ENCODE data around the gene TMEM94. TPM values are rescaled to one million over a fixed set of nuclear protein-coding genes. Genes with fewer than 3 reads are reported as not detected.

The TMEM94 gene
- total RNA-seq, 1 experiment from 2014 or later = 67.0 TPM

GRCh38 chr17:75416006-75416405 lies 40.4 kb upstream of the TMEM94 start:
- Histone ChIP-seq H3K36me3 (ENCODE audit: insufficient read depth, low read length, poor library complexity, severe bottlenecking) (no peaks in the 10 kb centered on the region), H3K27ac (ENCODE audit: low read depth, low read length, poor library complexity, severe bottlenecking) (no peak overlapping the region), H3K9me3 (ENCODE audit: low read depth, low read length, poor library complexity, severe bottlenecking) (no peaks in the 10 kb centered on the region), H3K4me1 (ENCODE audit: insufficient read depth, low read length, poor library complexity, severe bottlenecking) (no peaks in the 10 kb centered on the region), H3K27me3 (replicated peaks; ENCODE audit: insufficient read depth, low read depth, low read length, poor library complexity) (no peaks in the 10 kb centered on the region), H3K4me3 (ENCODE audit: low read depth, low read length, poor library complexity, severe bottlenecking) (no peak overlapping the region)
- TF ChIP-seq EZH2 (IDR thresholded peaks at IDR 0.05; ENCODE audit: borderline replicate concordance, low read depth, low read length, poor library complexity, severe bottlenecking) = no peak
- TF ChIP-seq, protein P1, sequence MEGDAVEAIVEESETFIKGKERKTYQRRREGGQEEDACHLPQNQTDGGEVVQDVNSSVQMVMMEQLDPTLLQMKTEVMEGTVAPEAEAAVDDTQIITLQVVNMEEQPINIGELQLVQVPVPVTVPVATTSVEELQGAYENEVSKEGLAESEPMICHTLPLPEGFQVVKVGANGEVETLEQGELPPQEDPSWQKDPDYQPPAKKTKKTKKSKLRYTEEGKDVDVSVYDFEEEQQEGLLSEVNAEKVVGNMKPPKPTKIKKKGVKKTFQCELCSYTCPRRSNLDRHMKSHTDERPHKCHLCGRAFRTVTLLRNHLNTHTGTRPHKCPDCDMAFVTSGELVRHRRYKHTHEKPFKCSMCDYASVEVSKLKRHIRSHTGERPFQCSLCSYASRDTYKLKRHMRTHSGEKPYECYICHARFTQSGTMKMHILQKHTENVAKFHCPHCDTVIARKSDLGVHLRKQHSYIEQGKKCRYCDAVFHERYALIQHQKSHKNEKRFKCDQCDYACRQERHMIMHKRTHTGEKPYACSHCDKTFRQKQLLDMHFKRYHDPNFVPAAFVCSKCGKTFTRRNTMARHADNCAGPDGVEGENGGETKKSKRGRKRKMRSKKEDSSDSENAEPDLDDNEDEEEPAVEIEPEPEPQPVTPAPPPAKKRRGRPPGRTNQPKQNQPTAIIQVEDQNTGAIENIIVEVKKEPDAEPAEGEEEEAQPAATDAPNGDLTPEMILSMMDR (conservative IDR thresholded peaks at IDR 0.05; ENCODE audit: low read depth, low read length) = no peak
- ChIA-PET CTCF (no interaction called here), POLR2A (ENCODE audit: low non-redundant PET) (no interaction called here)
- intact Hi-C loops (cut with micrococcal nuclease; ENCODE audit: unreplicated experiment) = no loop called here
- BruUV-seq (replicated peaks) = no TSS peak
- DNase-seq (ENCODE audit: low spot score) = no peak

DNA sequence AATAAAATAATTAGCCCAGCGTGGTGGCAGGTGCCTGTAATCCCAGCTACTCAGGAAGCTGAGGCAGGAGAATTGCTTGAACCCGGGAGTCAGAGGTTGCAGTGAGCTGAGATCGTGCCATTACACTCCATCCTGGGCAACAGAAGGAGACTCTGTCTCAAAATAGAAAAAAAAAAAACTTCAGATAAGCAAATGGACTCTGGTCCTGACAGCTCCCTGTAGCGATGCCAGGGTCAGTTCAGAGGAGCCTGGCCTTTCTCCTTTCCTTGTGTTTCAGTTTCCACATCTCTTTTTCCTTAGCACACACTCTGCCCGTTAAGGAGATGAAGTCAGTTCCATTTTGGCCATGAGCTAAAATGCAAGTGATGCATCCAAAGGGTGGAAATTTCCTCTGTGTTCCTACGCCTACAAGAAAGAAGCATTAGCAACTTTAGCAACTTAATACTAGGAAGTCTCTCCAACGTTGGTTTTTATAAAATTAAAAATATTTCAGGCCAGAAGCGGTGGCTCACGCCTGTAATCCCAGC lies 39.3 kb upstream of the TMEM94 start:
- DNase-seq (ENCODE audit: low spot score) = no peak
- Histone ChIP-seq H3K4me3 (ENCODE audit: low read depth, low read length, poor library complexity, severe bottlenecking) (no peak overlapping the region), H3K9me3 (ENCODE audit: low read depth, low read length, poor library complexity, severe bottlenecking) (no peaks in the 10 kb centered on the region), H3K4me1 (ENCODE audit: insufficient read depth, low read length, poor library complexity, severe bottlenecking) (no peaks in the 10 kb centered on the region), H3K27ac (ENCODE audit: low read depth, low read length, poor library complexity, severe bottlenecking) (no peak overlapping the region), H3K27me3 (replicated peaks; ENCODE audit: insufficient read depth, low read depth, low read length, poor library complexity) (no peaks in the 10 kb centered on the region), H3K36me3 (ENCODE audit: insufficient read depth, low read length, poor library complexity, severe bottlenecking) (no peaks in the 10 kb centered on the region)
- POLR2A ChIA-PET (ENCODE audit: low non-redundant PET) = no interaction called here
- CTCF ChIA-PET = no interaction called here
- TF ChIP-seq, protein P1 (conservative IDR thresholded peaks at IDR 0.05; ENCODE audit: low read depth, low read length) = no peak
- no peak for TF ChIP-seq EZH2 (IDR thresholded peaks at IDR 0.05; ENCODE audit: borderline replicate concordance, low read depth, low read length, poor library complexity, severe bottlenecking)
- no TSS peak for BruUV-seq (replicated peaks)
- intact Hi-C loops (cut with micrococcal nuclease; ENCODE audit: unreplicated experiment) = no loop called here

DNA sequence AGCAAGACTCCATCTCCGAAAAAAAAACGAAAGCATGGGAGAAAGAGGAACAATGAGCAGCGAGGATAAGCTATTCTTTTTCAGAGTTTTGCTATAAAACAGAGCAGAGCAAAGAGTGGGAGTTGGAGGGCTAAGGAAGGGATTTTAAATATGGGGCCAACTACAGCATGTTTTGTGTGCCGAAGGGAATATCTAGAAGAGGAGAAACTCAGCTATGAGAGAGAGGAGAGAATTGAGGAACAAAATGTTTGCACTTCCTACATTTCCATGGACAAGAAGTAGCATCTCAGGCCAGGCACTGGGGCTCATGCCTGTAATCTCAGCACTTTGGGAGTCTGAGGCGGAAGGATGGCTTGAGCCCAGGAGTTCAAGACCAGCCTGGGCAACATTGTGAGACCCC lies 37.9 kb upstream of the TMEM94 start:
- H3K4me1 ChIP-seq (ENCODE audit: insufficient read depth, low read length, poor library complexity, severe bottlenecking) = no peaks in the 10 kb centered on the region
- ChIA-PET CTCF (no interaction called here), POLR2A (ENCODE audit: low non-redundant PET) (interaction anchor here (0.7 kb wide), 1 partner anchor 107 kb away, joined by 4 read pairs; no protein-coding TSS in a partner anchor)
- H3K36me3 ChIP-seq (ENCODE audit: insufficient read depth, low read length, poor library complexity, severe bottlenecking) = no peaks in the 10 kb centered on the region
- no peak overlapping the region for H3K27ac ChIP-seq (ENCODE audit: low read depth, low read length, poor library complexity, severe bottlenecking)
- BruUV-seq (replicated peaks) = no TSS peak
- TF ChIP-seq, protein P1 (conservative IDR thresholded peaks at IDR 0.05; ENCODE audit: low read depth, low read length) = no peak
- no peak for TF ChIP-seq EZH2 (IDR thresholded peaks at IDR 0.05; ENCODE audit: borderline replicate concordance, low read depth, low read length, poor library complexity, severe bottlenecking)
- H3K27me3 ChIP-seq (replicated peaks; ENCODE audit: insufficient read depth, low read depth, low read length, poor library complexity) = no peaks in the 10 kb centered on the region
- H3K4me3 ChIP-seq (ENCODE audit: low read depth, low read length, poor library complexity, severe bottlenecking) = no peak overlapping the region
- no peak for DNase-seq (ENCODE audit: low spot score)
- no peaks in the 10 kb centered on the region for H3K9me3 ChIP-seq (ENCODE audit: low read depth, low read length, poor library complexity, severe bottlenecking)
- intact Hi-C loops (cut with micrococcal nuclease; ENCODE audit: unreplicated experiment) = no loop called here

Data from A673 (cell line).